ENCODE data around the gene STPG2. TPM values are rescaled to one million over a fixed set of nuclear protein-coding genes. Genes with fewer than 3 reads are reported as not detected.

The STPG2 gene
- total RNA-seq, 1 experiment from 2014 or later = not detected

- TF ChIP-seq TCF7L2 (IDR thresholded peaks at IDR 0.05; ENCODE audit: low read depth, low read length) (no peak), CTCF (IDR thresholded peaks at IDR 0.05) (no peak), SIN3A (IDR thresholded peaks at IDR 0.05; ENCODE audit: borderline replicate concordance, insufficient read depth, low read depth, low read length) (no peak), REST (IDR thresholded peaks at IDR 0.05; ENCODE audit: insufficient read depth in 1 of 2, low read depth in 2 of 2, low read length in 1 of 2) (no peak), POLR2AphosphoS5 (IDR thresholded peaks at IDR 0.05; ENCODE audit: low read depth, low read length) (no peak)
- H3K27me3 ChIP-seq (ENCODE audit: control insufficient read depth, insufficient read depth, low read length) = no peaks in the 10 kb centered on the region
- no peaks in the 10 kb centered on the region for H3K4me1 ChIP-seq (ENCODE audit: control insufficient read depth, insufficient read depth, low read length)
- no peaks in the 10 kb centered on the region for H3K9me3 ChIP-seq (ENCODE audit: control insufficient read depth, insufficient read depth, low read depth, low read length)
- no peak overlapping the region for H3K27ac ChIP-seq (ENCODE audit: low read length)
- BruUV-seq (replicated peaks) = no TSS peak
- no peak overlapping the region for H3K4me3 ChIP-seq (ENCODE audit: low read depth in 2 of 2, low read length in 2 of 2)
- ChIA-PET POLR2A (no interaction called here), CTCF (no interaction called here)
- DNase-seq (ENCODE audit: low read depth, low spot score) (no peak), ATAC-seq (no peak)
- in situ Hi-C loops (cut with HindIII; ENCODE audit: low pct_unique_long_range_greater_than_20kb, low sequenced_read_pairs) = no loop called here
- intact Hi-C loops (cut with micrococcal nuclease; ENCODE audit: unreplicated experiment) = no loop called here
- H3K36me3 ChIP-seq (ENCODE audit: control insufficient read depth, insufficient read depth, low read length) = no peaks in the 10 kb centered on the region
These were observed 560.4 kb downstream of the STPG2 start for GRCh38 chr4:97582890-97583289.

- Histone ChIP-seq H3K27ac (ENCODE audit: low read length) (no peak overlapping the region), H3K36me3 (ENCODE audit: control insufficient read depth, insufficient read depth, low read length) (no peaks in the 10 kb centered on the region), H3K4me1 (ENCODE audit: control insufficient read depth, insufficient read depth, low read length) (no peaks in the 10 kb centered on the region), H3K9me3 (ENCODE audit: control insufficient read depth, insufficient read depth, low read depth, low read length) (no peaks in the 10 kb centered on the region), H3K27me3 (ENCODE audit: control insufficient read depth, insufficient read depth, low read length) (no peaks in the 10 kb centered on the region), H3K4me3 (ENCODE audit: low read depth in 2 of 2, low read length in 2 of 2) (no peak overlapping the region)
- ChIA-PET CTCF (no interaction called here), POLR2A (no interaction called here)
- in situ Hi-C loops (cut with HindIII; ENCODE audit: low pct_unique_long_range_greater_than_20kb, low sequenced_read_pairs) = no loop called here
- ATAC-seq (no peak), DNase-seq (ENCODE audit: low read depth, low spot score) (no peak)
- TF ChIP-seq REST (IDR thresholded peaks at IDR 0.05; ENCODE audit: insufficient read depth in 1 of 2, low read depth in 2 of 2, low read length in 1 of 2) = no peak
- TF ChIP-seq POLR2AphosphoS5 (IDR thresholded peaks at IDR 0.05; ENCODE audit: low read depth, low read length) = no peak
- TF ChIP-seq SIN3A (IDR thresholded peaks at IDR 0.05; ENCODE audit: borderline replicate concordance, insufficient read depth, low read depth, low read length) = no peak
- TF ChIP-seq CTCF (IDR thresholded peaks at IDR 0.05) = no peak
- no peak for TF ChIP-seq TCF7L2 (IDR thresholded peaks at IDR 0.05; ENCODE audit: low read depth, low read length)
- intact Hi-C loops (cut with micrococcal nuclease; ENCODE audit: unreplicated experiment) = no loop called here
- BruUV-seq (replicated peaks) = no TSS peak
These were observed 566.3 kb downstream of the STPG2 start for GRCh38 chr4:97577004-97577403.

Data from Panc1 (cell line).